IMR-90 (cell line): ENCODE results near the gene CCL5. TPM values are rescaled to one million over a fixed set of nuclear protein-coding genes. Genes with fewer than 3 reads are reported as not detected.

Experiments used
- ATAC-seq: fragments of 200-7000 bp; cut with Tn5 transposase; 2 replicates; pipeline ENCODE4 v1.9.1; 2020; ENCODE audit warnings: low read depth, mild to moderate bottlenecking, moderate library complexity
- BruUV-seq: library from RNA; stranded (reverse); fragments of 400-500 nt; replicated peaks from 2 replicates; lab custom pipeline; 2021; lab: Mats Ljungman, UMichigan
- CTCF ChIA-PET: fragments of 300-600 bp; formaldehyde crosslinking; extraction: SDS; loops from one replicate; lab custom pipeline; 2021; ENCODE audit warnings: antibody characterized with exemption; lab: Yijun Ruan, JAX
- POLR2A ChIA-PET: fragments of 300-600 bp; sonication (Branson Sonifier 250); formaldehyde crosslinking; loops from one replicate; lab custom pipeline; 2022; ENCODE audit warnings: antibody characterized with exemption; ENCODE audit not compliant: unreplicated experiment; lab: Charles Lee
- DNase-seq: peaks from one replicate; pipeline ENCODE4 v3.0.0; 2013
- H2AFZ ChIP-seq: replicated peaks from 2 replicates; pipeline ENCODE3; 2013; ENCODE audit warnings: low read length, mild to moderate bottlenecking; ENCODE audit not compliant: poor library complexity
- H2AK5ac ChIP-seq: 2 replicates; pipeline ENCODE4 v1.6.1; 2013; ENCODE audit warnings: low read depth, low read length, inconsistent platforms
- H2AK9ac ChIP-seq: replicated peaks from 2 replicates; pipeline ENCODE3; 2013; ENCODE audit warnings: mild to moderate bottlenecking, low read depth, low read length, moderate library complexity; ENCODE audit not compliant: poor library complexity
- H2BK120ac ChIP-seq: 2 replicates; pipeline ENCODE4 v1.6.1; 2013; ENCODE audit warnings: low read depth, low read length, inconsistent platforms
- H2BK15ac ChIP-seq: 3 replicates; pipeline ENCODE4 v1.6.1; 2013; ENCODE audit warnings: low read depth, low read length, inconsistent platforms
- H2BK20ac ChIP-seq: 2 replicates; pipeline ENCODE4 v1.6.1; 2013; ENCODE audit warnings: low read depth, mild to moderate bottlenecking, inconsistent platforms, low read length, moderate library complexity
- H2BK5ac ChIP-seq: 2 replicates; pipeline ENCODE4 v1.6.1; 2013; ENCODE audit warnings: mild to moderate bottlenecking, low read depth, low read length, inconsistent platforms; ENCODE audit not compliant: poor library complexity, severe bottlenecking
- H3K14ac ChIP-seq: replicated peaks from 2 replicates; pipeline ENCODE4 v1.6.1; 2013; ENCODE audit warnings: low read depth, low read length, inconsistent platforms
- H3K18ac ChIP-seq: 2 replicates; pipeline ENCODE4 v1.6.1; 2013; ENCODE audit warnings: low read depth, low read length, control low read depth
- H3K23ac ChIP-seq: 2 replicates; pipeline ENCODE4 v1.6.1; 2013; ENCODE audit warnings: low read depth, low read length, inconsistent platforms
- H3K27ac ChIP-seq: 2 replicates; pipeline ENCODE4 v1.5.1; 2013; ENCODE audit warnings: mild to moderate bottlenecking, control low read depth, low read length; ENCODE audit not compliant: insufficient read depth
- H3K27me3 ChIP-seq: 2 replicates; pipeline ENCODE4 v1.6.1; 2013; ENCODE audit warnings: low read length; ENCODE audit not compliant: control insufficient read depth, insufficient read depth
- H3K36me3 ChIP-seq: 2 replicates; pipeline ENCODE4 v1.6.1; 2013; ENCODE audit warnings: low read length, mixed read lengths; ENCODE audit not compliant: control insufficient read depth, insufficient read depth
- H3K4ac ChIP-seq: 2 replicates; pipeline ENCODE4 v1.6.1; 2013; ENCODE audit warnings: low read depth, low read length, inconsistent platforms
- H3K4me1 ChIP-seq: 2 replicates; pipeline ENCODE4 v1.6.1; 2013; ENCODE audit warnings: low read length, mixed read lengths; ENCODE audit not compliant: control insufficient read depth, insufficient read depth
- H3K4me2 ChIP-seq: 2 replicates; pipeline ENCODE4 v1.6.1; 2013; ENCODE audit warnings: low read depth, mild to moderate bottlenecking, control low read depth, low read length, moderate library complexity
- H3K4me3 ChIP-seq: 2 replicates; pipeline ENCODE4 v1.5.1; 2013; ENCODE audit warnings: low read depth, mild to moderate bottlenecking, control low read depth, low read length, moderate library complexity; ENCODE audit not compliant: insufficient read depth
- H3K56ac ChIP-seq: 2 replicates; pipeline ENCODE4 v1.6.1; 2013; ENCODE audit warnings: low read length, inconsistent platforms; ENCODE audit not compliant: insufficient read depth; ENCODE audit errors: extremely low read depth
- H3K79me1 ChIP-seq, 2 experiments: 2 replicates each; pipeline ENCODE4 v1.6.1; 2013; ENCODE audit warnings: low read length in 2 of 2, inconsistent platforms in 1 of 2, low read depth in 1 of 2
- H3K9ac ChIP-seq: 2 replicates; pipeline ENCODE4 v1.6.1; 2013; ENCODE audit warnings: low read depth, low read length, control low read depth
- H3K9me1 ChIP-seq: 2 replicates; pipeline ENCODE4 v1.6.1; 2013; ENCODE audit warnings: low read length, inconsistent platforms; ENCODE audit not compliant: insufficient read depth
- H3K9me3 ChIP-seq: 2 replicates; pipeline ENCODE4 v1.6.1; 2013; ENCODE audit warnings: low read length; ENCODE audit not compliant: control insufficient read depth, insufficient read depth
- H4K20me1 ChIP-seq: 2 replicates; pipeline ENCODE4 v1.6.1; 2013; ENCODE audit warnings: low read length, inconsistent platforms; ENCODE audit not compliant: insufficient read depth
- H4K5ac ChIP-seq: 2 replicates; pipeline ENCODE4 v1.6.1; 2013; ENCODE audit warnings: mild to moderate bottlenecking, low read depth, low read length, control low read depth
- H4K8ac ChIP-seq, 2 experiments: 2 replicates each; pipeline ENCODE4 v1.6.1; 2013; ENCODE audit warnings: low read depth in 2 of 2, low read length in 2 of 2, control low read depth in 1 of 2, inconsistent platforms in 1 of 2
- H4K91ac ChIP-seq: 2 replicates; pipeline ENCODE4 v1.6.1; 2013; ENCODE audit warnings: low read depth, low read length, inconsistent platforms; ENCODE audit not compliant: insufficient read depth
- BHLHE40 ChIP-seq: fragments of 150-350 bp; IDR thresholded peaks from 2 replicates; pipeline ENCODE4 v1.6.1; 2016; ENCODE audit warnings: mild to moderate bottlenecking, low read depth, low read length
- CEBPB ChIP-seq: IDR thresholded peaks from 2 replicates; pipeline ENCODE4 v1.6.1; 2012; ENCODE audit warnings: low read depth, low read length, improper control_type of control experiment
- CHD1 ChIP-seq: IDR thresholded peaks from 2 replicates; pipeline ENCODE4 v1.6.1; 2012; ENCODE audit warnings: low read depth, low read length, improper control_type of control experiment
- CTCF ChIP-seq: conservative IDR thresholded peaks from 2 replicates; pipeline ENCODE4 v1.5.1; 2012; ENCODE audit warnings: mild to moderate bottlenecking, low read depth, low read length, improper control_type of control experiment
- ELK1 ChIP-seq: fragments of 150-350 bp; IDR thresholded peaks from 2 replicates; pipeline ENCODE4 v1.6.1; 2016; ENCODE audit warnings: low read depth, mild to moderate bottlenecking, low read length, moderate library complexity, borderline replicate concordance
- FOS ChIP-seq: fragments of 150-350 bp; IDR thresholded peaks from 2 replicates; pipeline ENCODE4 v1.6.1; 2016; ENCODE audit warnings: low read depth, low read length
- MAFK ChIP-seq: IDR thresholded peaks from 2 replicates; pipeline ENCODE4 v1.6.1; 2012; ENCODE audit warnings: low read depth, low read length, improper control_type of control experiment
- MAZ ChIP-seq: IDR thresholded peaks from 2 replicates; pipeline ENCODE4 v1.6.1; 2012; ENCODE audit warnings: low read depth, mild to moderate bottlenecking, low read length, improper control_type of control experiment, moderate library complexity, borderline replicate concordance
- MXI1 ChIP-seq: IDR thresholded peaks from 2 replicates; pipeline ENCODE4 v1.6.1; 2012; ENCODE audit warnings: low read depth, mild to moderate bottlenecking, low read length, moderate library complexity, borderline replicate concordance
- NFE2L2 ChIP-seq: fragments of 150-350 bp; IDR thresholded peaks from 2 replicates; pipeline ENCODE4 v1.6.1; 2016; ENCODE audit warnings: low read depth, mild to moderate bottlenecking, low read length
- POLR2A ChIP-seq: IDR thresholded peaks from 2 replicates; pipeline ENCODE4 v1.6.1; 2012; ENCODE audit warnings: mild to moderate bottlenecking, low read depth, low read length
- RAD21 ChIP-seq: IDR thresholded peaks from 2 replicates; pipeline ENCODE4 v1.6.1; 2012; ENCODE audit warnings: low read length, improper control_type of control experiment
- RCOR1 ChIP-seq: IDR thresholded peaks from 2 replicates; pipeline ENCODE4 v1.6.1; 2012; ENCODE audit warnings: mild to moderate bottlenecking, low read length, improper control_type of control experiment; ENCODE audit not compliant: insufficient replicate concordance
- RFX5 ChIP-seq: IDR thresholded peaks from 2 replicates; pipeline ENCODE4 v1.8.0; 2012; ENCODE audit warnings: low read depth, mild to moderate bottlenecking, low read length, moderate library complexity
- SMC3 ChIP-seq: fragments of 150-350 bp; IDR thresholded peaks from 2 replicates; pipeline ENCODE4 v1.6.1; 2016; ENCODE audit warnings: low read depth, mild to moderate bottlenecking, antibody characterized with exemption, low read length, moderate library complexity
- WGBS, 2 experiments: methylation state at CpG; one replicate each; pipeline versions ENCODE4 v1.1.5 to v1.1.7; 2013; ENCODE audit warnings: missing lambda C conversion rate in 2 of 2; ENCODE audit not compliant: insufficient read length in 1 of 2; ENCODE audit errors: extremely low coverage in 2 of 2; 5-methylcytosine and 5-hydroxymethylcytosine counted together
- dilution Hi-C: fragments of 300-500 bp; cut with HindIII; formaldehyde crosslinking; loops from one replicate; pipeline ENCODE4 v1.14.3; 2018; ENCODE audit warnings: low sequenced_read_pairs; ENCODE audit not compliant: unreplicated experiment
- in situ Hi-C: fragments of 300-500 bp; cut with MboI; formaldehyde crosslinking; loops from 3 replicates; pipeline ENCODE4 v1.14.3; 2019; ENCODE audit warnings: low sequenced_read_pairs, inconsistent platforms, mixed read lengths
- intact Hi-C: fragments of 100-400 bp; cut with micrococcal nuclease; formaldehyde crosslinking; loops from 2 replicates; pipeline ENCODE4 v1.10.0; 2022
- polyA plus RNA-seq, 3 experiments: library from polyadenylated mRNA; depleted of rRNA; stranded (reverse); fragments of >200 nt; gene quantifications; 2 replicates each; pipeline ENCODE4 v1.2.3, GENCODE V29; 2012; ENCODE audit warnings: low replicate concordance in 1 of 3
- total RNA-seq: library from RNA; depleted of rRNA; stranded (reverse); fragments of >200 nt; gene quantifications from 2 replicates; pipeline ENCODE4 v1.2.3, GENCODE V29; 2012
- TF ChIP-seq, protein P1 (sequence below): fragments of 150-350 bp; IDR thresholded peaks from 2 replicates; pipeline ENCODE4 v1.6.1; 2017; ENCODE audit warnings: mild to moderate bottlenecking, antibody characterized with exemption, low read length, low read depth

CCL5 gene
- total and polyA plus RNA-seq, 2 of the 4 experiments (the other 2 are of a cell fraction) = not detected

DNA sequence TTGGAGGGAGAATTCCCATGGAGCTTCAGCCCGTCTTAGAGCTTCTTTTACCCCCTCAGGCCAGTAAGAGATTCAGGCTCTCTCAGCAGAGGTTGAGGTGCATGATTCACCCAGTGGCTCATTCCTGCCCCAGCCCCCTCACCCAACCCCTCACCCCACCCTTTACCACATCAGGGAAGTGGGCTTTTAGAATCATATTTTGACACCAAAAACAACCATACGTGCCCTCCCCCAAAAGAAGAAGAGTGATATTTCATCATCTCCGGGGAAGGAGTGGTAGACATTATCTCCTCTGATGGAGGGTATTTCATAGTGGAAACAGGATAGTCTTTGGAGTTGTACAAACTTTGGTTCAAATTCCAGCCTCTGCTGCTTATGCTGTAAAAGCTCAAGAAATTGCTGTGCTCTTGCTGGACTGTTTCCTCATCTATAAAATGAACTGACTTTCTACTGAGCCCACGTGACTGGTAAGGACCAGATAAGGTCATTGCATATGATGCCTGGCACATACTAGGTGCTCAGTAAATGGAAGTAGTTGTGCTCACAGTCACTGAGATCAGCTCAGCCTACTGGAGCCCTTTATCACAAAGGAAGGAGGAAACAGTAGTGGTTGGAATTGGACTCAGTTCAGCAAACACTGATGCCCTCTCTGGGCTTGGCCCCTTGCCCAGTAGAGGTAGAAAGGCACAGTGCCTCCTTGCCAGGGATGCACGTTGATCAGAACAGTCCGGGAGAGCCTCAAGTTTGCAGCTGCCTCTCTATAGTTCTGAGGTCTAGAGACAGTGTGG, 18.3 kb upstream of the CCL5 start:
- Histone ChIP-seq H2BK120ac (no peak overlapping the region), H3K18ac (no peak overlapping the region), H4K5ac (no peak overlapping the region), H3K27me3 (peaks cover 3% of the 10 kb centered on the region), H3K9ac (no peak overlapping the region), H3K9me3 (no peaks in the 10 kb centered on the region), H4K91ac (no peak overlapping the region), H3K4me2 (no peak overlapping the region), H3K79me1 (no peaks in the 10 kb centered on the region), H2AK9ac (no peak overlapping the region), H3K36me3 (no peaks in the 10 kb centered on the region), H3K14ac (no peak overlapping the region), H3K56ac (no peak overlapping the region), H2AFZ (no peak overlapping the region), H3K23ac (no peak overlapping the region), H3K4me1 (no peaks in the 10 kb centered on the region), H2BK5ac (no peak overlapping the region), H4K8ac (no peak overlapping the region), H3K9me1 (no peaks in the 10 kb centered on the region), H2AK5ac (no peak overlapping the region), H4K20me1 (no peaks in the 10 kb centered on the region), H3K27ac (no peak overlapping the region), H2BK20ac (no peak overlapping the region), H2BK15ac (no peak overlapping the region), H3K4me3 (no peak overlapping the region), H3K4ac (no peak overlapping the region)
- in situ Hi-C loops (no loop called here), intact Hi-C loops (no loop called here), dilution Hi-C loops (no loop called here)
- TF ChIP-seq, protein P1, sequence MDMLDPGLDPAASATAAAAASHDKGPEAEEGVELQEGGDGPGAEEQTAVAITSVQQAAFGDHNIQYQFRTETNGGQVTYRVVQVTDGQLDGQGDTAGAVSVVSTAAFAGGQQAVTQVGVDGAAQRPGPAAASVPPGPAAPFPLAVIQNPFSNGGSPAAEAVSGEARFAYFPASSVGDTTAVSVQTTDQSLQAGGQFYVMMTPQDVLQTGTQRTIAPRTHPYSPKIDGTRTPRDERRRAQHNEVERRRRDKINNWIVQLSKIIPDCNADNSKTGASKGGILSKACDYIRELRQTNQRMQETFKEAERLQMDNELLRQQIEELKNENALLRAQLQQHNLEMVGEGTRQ = no peak
- TF ChIP-seq RAD21 = no peak
- TF ChIP-seq ELK1 = no peak
- TF ChIP-seq RFX5 = no peak
- TF ChIP-seq NFE2L2 = no peak
- TF ChIP-seq MAZ = no peak
- no peak for TF ChIP-seq MAFK
- TF ChIP-seq CHD1 = no peak
- no peak for TF ChIP-seq SMC3
- TF ChIP-seq CEBPB = no peak
- TF ChIP-seq BHLHE40 = no peak
- no peak for TF ChIP-seq CTCF
- TF ChIP-seq POLR2A = no peak
- no peak for TF ChIP-seq FOS
- no peak for TF ChIP-seq MXI1
- TF ChIP-seq RCOR1 = no peak
- POLR2A ChIA-PET = no interaction called here
- no TSS peak for BruUV-seq
- WGBS, 2 experiments = no CpG with 5 or more reads among the region's 6 CpGs
- CTCF ChIA-PET = interaction anchor here (0.7 kb wide), 1 partner anchor 23 kb away, joined by 3 read pairs; no protein-coding TSS in a partner anchor
- DNase-seq (no peak), ATAC-seq (no peak)
